SU-DHL-6 (cell line): ENCODE results near the gene MTG2.

Experiments used
- H2AFZ ChIP-seq: fragments of 200-600 bp; sonication (generic); 2 replicates; pipeline ENCODE4 v1.6.1; 2014; ENCODE audit warnings: low read depth, mild to moderate bottlenecking, moderate library complexity, mixed read lengths, antibody characterized with exemption, low read length; ENCODE audit not compliant: severe bottlenecking
- H3F3A ChIP-seq: fragments of 200-600 bp; shearing (Covaris generic); 2 replicates; pipeline ENCODE4 v1.6.0; 2016; ENCODE audit warnings: antibody characterized with exemption, mild to moderate bottlenecking; ENCODE audit not compliant: insufficient read depth
- H3K27ac ChIP-seq: fragments of 200-600 bp; sonication (generic); 2 replicates; pipeline ENCODE4 v1.5.1; 2016; ENCODE audit warnings: low read depth, mild to moderate bottlenecking, low read length, moderate library complexity, mixed read lengths
- H3K27me3 ChIP-seq: fragments of 200-600 bp; sonication (generic), shearing (Covaris generic); 2 replicates; pipeline ENCODE4 v1.6.0; 2014; ENCODE audit warnings: mild to moderate bottlenecking, low read length
- H3K36me3 ChIP-seq: fragments of 200-600 bp; sonication (generic); 2 replicates; pipeline ENCODE4 v1.6.1; 2014; ENCODE audit warnings: mild to moderate bottlenecking, low read length, mixed read lengths
- H3K4me2 ChIP-seq: fragments of 300-600, 200-600 bp; shearing (Covaris generic), sonication (generic); 2 replicates; pipeline ENCODE4 v1.6.0; 2014; ENCODE audit warnings: low read length, low read depth, mild to moderate bottlenecking; ENCODE audit not compliant: poor library complexity, severe bottlenecking
- H3K4me3 ChIP-seq: fragments of 200-600 bp; sonication (generic); 2 replicates; pipeline ENCODE4 v1.5.1; 2014; ENCODE audit warnings: antibody characterized with exemption, low read length, mild to moderate bottlenecking, mixed read lengths; ENCODE audit not compliant: insufficient read depth, poor library complexity, severe bottlenecking
- H3K79me2 ChIP-seq: fragments of 200-600 bp; sonication (generic); 2 replicates; pipeline ENCODE4 v1.6.1; 2014; ENCODE audit warnings: mild to moderate bottlenecking, low read length, moderate library complexity; ENCODE audit not compliant: insufficient read depth
- H3K9ac ChIP-seq: fragments of 200-600 bp; sonication (generic); 2 replicates; pipeline ENCODE4 v1.7.0; 2014; ENCODE audit warnings: mild to moderate bottlenecking, low read length
- H3K9me2 ChIP-seq: fragments of 200-600 bp; sonication (generic); replicated peaks from 2 replicates; pipeline ENCODE4 v1.6.1; 2014; ENCODE audit warnings: low read length; ENCODE audit not compliant: insufficient read depth
- H3K9me3 ChIP-seq: fragments of 200-600 bp; sonication (generic); 2 replicates; pipeline ENCODE4 v1.6.1; 2014; ENCODE audit warnings: low read length, mixed read lengths; ENCODE audit not compliant: insufficient read depth
- H4K20me1 ChIP-seq: fragments of 200-600 bp; sonication (generic); 2 replicates; pipeline ENCODE4 v1.6.1; 2014; ENCODE audit warnings: low read depth, mild to moderate bottlenecking, antibody characterized with exemption, low read length, moderate library complexity, mixed read lengths
- EZH2phosphoT487 ChIP-seq: fragments of 200-600 bp; sonication (generic), shearing (Covaris generic); conservative IDR thresholded peaks from 2 replicates; pipeline ENCODE4 v1.6.1; 2018; ENCODE audit warnings: mild to moderate bottlenecking, antibody characterized with exemption, low read length, moderate library complexity, mixed read lengths
- TF ChIP-seq, protein P1 (sequence below): fragments of 200-600 bp; sonication (generic); IDR thresholded peaks from one replicate; pipeline ENCODE4 v1.5.1; 2017; ENCODE audit warnings: antibody characterized with exemption, mild to moderate bottlenecking, low read length, moderate library complexity; ENCODE audit not compliant: insufficient read depth, poor library complexity, severe bottlenecking

The MTG2 gene

DNA sequence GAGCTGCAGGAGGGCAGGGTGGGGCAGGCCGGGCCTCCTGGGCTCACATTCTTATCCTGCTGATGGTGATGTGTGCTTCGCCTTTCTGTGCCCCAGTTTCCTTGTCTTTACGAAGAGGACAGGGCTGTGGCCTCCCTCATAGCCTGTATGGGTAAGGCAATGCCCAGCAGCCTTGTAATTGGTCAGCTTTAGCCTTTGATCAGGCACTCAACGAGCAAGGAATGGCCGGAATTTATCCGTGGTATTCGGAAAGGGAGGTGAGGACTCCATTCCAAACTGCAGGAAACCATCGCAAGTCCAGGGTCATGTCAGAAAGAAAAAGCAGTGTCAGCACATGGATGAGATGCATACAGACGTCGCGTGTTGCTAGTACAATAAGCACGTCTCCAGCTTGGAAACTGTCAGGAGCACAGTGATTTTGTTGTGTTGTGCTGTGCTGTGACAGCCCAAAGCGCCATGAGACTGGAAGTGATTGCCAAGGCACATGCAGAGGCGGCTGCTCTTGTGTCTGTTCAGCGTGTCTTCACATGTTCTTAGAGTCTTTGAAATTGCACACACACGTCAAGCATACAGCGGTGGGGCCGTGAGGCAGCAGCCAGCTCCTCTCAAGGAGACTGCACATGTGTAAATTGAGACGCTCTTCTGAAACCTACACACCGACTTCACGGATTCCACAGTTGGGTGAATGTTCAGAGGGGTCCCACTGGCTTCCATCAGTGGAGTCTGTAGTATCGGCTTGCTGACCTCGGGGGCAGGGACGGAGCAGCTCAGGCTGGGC, 33.1 kb upstream of the MTG2 start:
- Histone ChIP-seq H3K27ac (no peak overlapping the region), H3K36me3 (no peaks in the 10 kb centered on the region)

GRCh38 chr20:62150310-62150575, 32.6 kb upstream of the MTG2 start:
- Histone ChIP-seq H3K79me2 (peaks cover 68% of the 10 kb centered on the region), H3K4me3 (no peak overlapping the region), H3K9me3 (no peaks in the 10 kb centered on the region), H3K27ac (no peak overlapping the region), H3K36me3 (no peaks in the 10 kb centered on the region), H4K20me1 (no peaks in the 10 kb centered on the region; the same call in 1 of the 2 replicates), H3K9ac (no peak overlapping the region), H3K27me3 (no peaks in the 10 kb centered on the region), H2AFZ (no peak overlapping the region), H3K4me2 (no peak overlapping the region), H3K9me2 (no peaks in the 10 kb centered on the region), H3F3A (no peaks in the 10 kb centered on the region)
- TF ChIP-seq, protein P1, sequence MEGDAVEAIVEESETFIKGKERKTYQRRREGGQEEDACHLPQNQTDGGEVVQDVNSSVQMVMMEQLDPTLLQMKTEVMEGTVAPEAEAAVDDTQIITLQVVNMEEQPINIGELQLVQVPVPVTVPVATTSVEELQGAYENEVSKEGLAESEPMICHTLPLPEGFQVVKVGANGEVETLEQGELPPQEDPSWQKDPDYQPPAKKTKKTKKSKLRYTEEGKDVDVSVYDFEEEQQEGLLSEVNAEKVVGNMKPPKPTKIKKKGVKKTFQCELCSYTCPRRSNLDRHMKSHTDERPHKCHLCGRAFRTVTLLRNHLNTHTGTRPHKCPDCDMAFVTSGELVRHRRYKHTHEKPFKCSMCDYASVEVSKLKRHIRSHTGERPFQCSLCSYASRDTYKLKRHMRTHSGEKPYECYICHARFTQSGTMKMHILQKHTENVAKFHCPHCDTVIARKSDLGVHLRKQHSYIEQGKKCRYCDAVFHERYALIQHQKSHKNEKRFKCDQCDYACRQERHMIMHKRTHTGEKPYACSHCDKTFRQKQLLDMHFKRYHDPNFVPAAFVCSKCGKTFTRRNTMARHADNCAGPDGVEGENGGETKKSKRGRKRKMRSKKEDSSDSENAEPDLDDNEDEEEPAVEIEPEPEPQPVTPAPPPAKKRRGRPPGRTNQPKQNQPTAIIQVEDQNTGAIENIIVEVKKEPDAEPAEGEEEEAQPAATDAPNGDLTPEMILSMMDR: no peak
- TF ChIP-seq EZH2phosphoT487: no peak

More for the DNA sequence above, 33.1 kb upstream of the MTG2 start:
- Histone ChIP-seq H3K4me2 (no peak overlapping the region), H3F3A (no peaks in the 10 kb centered on the region), H3K9ac (no peak overlapping the region), H3K79me2 (peaks cover 73% of the 10 kb centered on the region), H3K4me3 (no peak overlapping the region), H3K9me3 (no peaks in the 10 kb centered on the region), H2AFZ (no peak overlapping the region), H4K20me1 (no peaks in the 10 kb centered on the region; the same call in 1 of the 2 replicates), H3K9me2 (no peaks in the 10 kb centered on the region), H3K27me3 (no peaks in the 10 kb centered on the region)
- TF ChIP-seq EZH2phosphoT487: no peak
- TF ChIP-seq, protein P1: no peak

- H3K4me3 ChIP-seq: no peak overlapping the region
- H2AFZ ChIP-seq: no peak overlapping the region
- TF ChIP-seq EZH2phosphoT487: no peak
- TF ChIP-seq, protein P1: no peak
- no peaks in the 10 kb centered on the region; the same call in 1 of the 2 replicates for H4K20me1 ChIP-seq
- peaks cover 58% of the 10 kb centered on the region for H3K79me2 ChIP-seq
- H3K27me3 ChIP-seq: no peaks in the 10 kb centered on the region
- H3K9ac ChIP-seq: no peak overlapping the region
- no peaks in the 10 kb centered on the region for H3F3A ChIP-seq
- no peak overlapping the region for H3K4me2 ChIP-seq
- H3K36me3 ChIP-seq: no peaks in the 10 kb centered on the region
- no peaks in the 10 kb centered on the region for H3K9me3 ChIP-seq
- no peak overlapping the region for H3K27ac ChIP-seq
- H3K9me2 ChIP-seq: no peaks in the 10 kb centered on the region
Observed at GRCh38 chr20:62151225-62151624, 31.6 kb upstream of the MTG2 start.
